IMR-90 (cell line): ENCODE results near the gene GBX2. TPM values are rescaled to one million over a fixed set of nuclear protein-coding genes. Genes with fewer than 3 reads are reported as not detected.

Experiments used
- ATAC-seq: fragments of 200-7000 bp; cut with Tn5 transposase; 2 replicates; pipeline ENCODE4 v1.9.1; 2020; ENCODE audit warnings: low read depth, mild to moderate bottlenecking, moderate library complexity
- BruUV-seq: library from RNA; stranded (reverse); fragments of 400-500 nt; replicated peaks from 2 replicates; lab custom pipeline; 2021; lab: Mats Ljungman, UMichigan
- CTCF ChIA-PET: fragments of 300-600 bp; formaldehyde crosslinking; extraction: SDS; loops from one replicate; lab custom pipeline; 2021; ENCODE audit warnings: antibody characterized with exemption; lab: Yijun Ruan, JAX
- POLR2A ChIA-PET: fragments of 300-600 bp; sonication (Branson Sonifier 250); formaldehyde crosslinking; loops from one replicate; lab custom pipeline; 2022; ENCODE audit warnings: antibody characterized with exemption; ENCODE audit not compliant: unreplicated experiment; lab: Charles Lee
- DNase-seq: peaks from one replicate; pipeline ENCODE4 v3.0.0; 2013
- H2AFZ ChIP-seq: replicated peaks from 2 replicates; pipeline ENCODE3; 2013; ENCODE audit warnings: low read length, mild to moderate bottlenecking; ENCODE audit not compliant: poor library complexity
- H2AK5ac ChIP-seq: 2 replicates; pipeline ENCODE4 v1.6.1; 2013; ENCODE audit warnings: low read depth, low read length, inconsistent platforms
- H2AK9ac ChIP-seq: replicated peaks from 2 replicates; pipeline ENCODE3; 2013; ENCODE audit warnings: mild to moderate bottlenecking, low read depth, low read length, moderate library complexity; ENCODE audit not compliant: poor library complexity
- H2BK120ac ChIP-seq: 2 replicates; pipeline ENCODE4 v1.6.1; 2013; ENCODE audit warnings: low read depth, low read length, inconsistent platforms
- H2BK15ac ChIP-seq: 3 replicates; pipeline ENCODE4 v1.6.1; 2013; ENCODE audit warnings: low read depth, low read length, inconsistent platforms
- H2BK20ac ChIP-seq: 2 replicates; pipeline ENCODE4 v1.6.1; 2013; ENCODE audit warnings: low read depth, mild to moderate bottlenecking, inconsistent platforms, low read length, moderate library complexity
- H2BK5ac ChIP-seq: 2 replicates; pipeline ENCODE4 v1.6.1; 2013; ENCODE audit warnings: mild to moderate bottlenecking, low read depth, low read length, inconsistent platforms; ENCODE audit not compliant: poor library complexity, severe bottlenecking
- H3K14ac ChIP-seq: replicated peaks from 2 replicates; pipeline ENCODE4 v1.6.1; 2013; ENCODE audit warnings: low read depth, low read length, inconsistent platforms
- H3K18ac ChIP-seq: 2 replicates; pipeline ENCODE4 v1.6.1; 2013; ENCODE audit warnings: low read depth, low read length, control low read depth
- H3K23ac ChIP-seq: 2 replicates; pipeline ENCODE4 v1.6.1; 2013; ENCODE audit warnings: low read depth, low read length, inconsistent platforms
- H3K27ac ChIP-seq: 2 replicates; pipeline ENCODE4 v1.5.1; 2013; ENCODE audit warnings: mild to moderate bottlenecking, control low read depth, low read length; ENCODE audit not compliant: insufficient read depth
- H3K27me3 ChIP-seq: 2 replicates; pipeline ENCODE4 v1.6.1; 2013; ENCODE audit warnings: low read length; ENCODE audit not compliant: control insufficient read depth, insufficient read depth
- H3K36me3 ChIP-seq: 2 replicates; pipeline ENCODE4 v1.6.1; 2013; ENCODE audit warnings: low read length, mixed read lengths; ENCODE audit not compliant: control insufficient read depth, insufficient read depth
- H3K4ac ChIP-seq: 2 replicates; pipeline ENCODE4 v1.6.1; 2013; ENCODE audit warnings: low read depth, low read length, inconsistent platforms
- H3K4me1 ChIP-seq: 2 replicates; pipeline ENCODE4 v1.6.1; 2013; ENCODE audit warnings: low read length, mixed read lengths; ENCODE audit not compliant: control insufficient read depth, insufficient read depth
- H3K4me2 ChIP-seq: 2 replicates; pipeline ENCODE4 v1.6.1; 2013; ENCODE audit warnings: low read depth, mild to moderate bottlenecking, control low read depth, low read length, moderate library complexity
- H3K4me3 ChIP-seq: 2 replicates; pipeline ENCODE4 v1.5.1; 2013; ENCODE audit warnings: low read depth, mild to moderate bottlenecking, control low read depth, low read length, moderate library complexity; ENCODE audit not compliant: insufficient read depth
- H3K56ac ChIP-seq: 2 replicates; pipeline ENCODE4 v1.6.1; 2013; ENCODE audit warnings: low read length, inconsistent platforms; ENCODE audit not compliant: insufficient read depth; ENCODE audit errors: extremely low read depth
- H3K79me1 ChIP-seq, 2 experiments: 2 replicates each; pipeline ENCODE4 v1.6.1; 2013; ENCODE audit warnings: low read length in 2 of 2, inconsistent platforms in 1 of 2, low read depth in 1 of 2
- H3K9ac ChIP-seq: 2 replicates; pipeline ENCODE4 v1.6.1; 2013; ENCODE audit warnings: low read depth, low read length, control low read depth
- H3K9me1 ChIP-seq: 2 replicates; pipeline ENCODE4 v1.6.1; 2013; ENCODE audit warnings: low read length, inconsistent platforms; ENCODE audit not compliant: insufficient read depth
- H3K9me3 ChIP-seq: 2 replicates; pipeline ENCODE4 v1.6.1; 2013; ENCODE audit warnings: low read length; ENCODE audit not compliant: control insufficient read depth, insufficient read depth
- H4K20me1 ChIP-seq: 2 replicates; pipeline ENCODE4 v1.6.1; 2013; ENCODE audit warnings: low read length, inconsistent platforms; ENCODE audit not compliant: insufficient read depth
- H4K5ac ChIP-seq: 2 replicates; pipeline ENCODE4 v1.6.1; 2013; ENCODE audit warnings: mild to moderate bottlenecking, low read depth, low read length, control low read depth
- H4K8ac ChIP-seq, 2 experiments: 2 replicates each; pipeline ENCODE4 v1.6.1; 2013; ENCODE audit warnings: low read depth in 2 of 2, low read length in 2 of 2, control low read depth in 1 of 2, inconsistent platforms in 1 of 2
- H4K91ac ChIP-seq: 2 replicates; pipeline ENCODE4 v1.6.1; 2013; ENCODE audit warnings: low read depth, low read length, inconsistent platforms; ENCODE audit not compliant: insufficient read depth
- ELK1 ChIP-seq: fragments of 150-350 bp; IDR thresholded peaks from 2 replicates; pipeline ENCODE4 v1.6.1; 2016; ENCODE audit warnings: low read depth, mild to moderate bottlenecking, low read length, moderate library complexity, borderline replicate concordance
- FOS ChIP-seq: fragments of 150-350 bp; IDR thresholded peaks from 2 replicates; pipeline ENCODE4 v1.6.1; 2016; ENCODE audit warnings: low read depth, low read length
- MXI1 ChIP-seq: IDR thresholded peaks from 2 replicates; pipeline ENCODE4 v1.6.1; 2012; ENCODE audit warnings: low read depth, mild to moderate bottlenecking, low read length, moderate library complexity, borderline replicate concordance
- NFE2L2 ChIP-seq: fragments of 150-350 bp; IDR thresholded peaks from 2 replicates; pipeline ENCODE4 v1.6.1; 2016; ENCODE audit warnings: low read depth, mild to moderate bottlenecking, low read length
- POLR2A ChIP-seq: IDR thresholded peaks from 2 replicates; pipeline ENCODE4 v1.6.1; 2012; ENCODE audit warnings: mild to moderate bottlenecking, low read depth, low read length
- RCOR1 ChIP-seq: IDR thresholded peaks from 2 replicates; pipeline ENCODE4 v1.6.1; 2012; ENCODE audit warnings: mild to moderate bottlenecking, low read length, improper control_type of control experiment; ENCODE audit not compliant: insufficient replicate concordance
- WGBS, 2 experiments: methylation state at CpG; one replicate each; pipeline versions ENCODE4 v1.1.5 to v1.1.7; 2013; ENCODE audit warnings: missing lambda C conversion rate in 2 of 2; ENCODE audit not compliant: insufficient read length in 1 of 2; ENCODE audit errors: extremely low coverage in 2 of 2; 5-methylcytosine and 5-hydroxymethylcytosine counted together
- dilution Hi-C: fragments of 300-500 bp; cut with HindIII; formaldehyde crosslinking; loops from one replicate; pipeline ENCODE4 v1.14.3; 2018; ENCODE audit warnings: low sequenced_read_pairs; ENCODE audit not compliant: unreplicated experiment
- in situ Hi-C: fragments of 300-500 bp; cut with MboI; formaldehyde crosslinking; loops from 3 replicates; pipeline ENCODE4 v1.14.3; 2019; ENCODE audit warnings: low sequenced_read_pairs, inconsistent platforms, mixed read lengths
- intact Hi-C: fragments of 100-400 bp; cut with micrococcal nuclease; formaldehyde crosslinking; loops from 2 replicates; pipeline ENCODE4 v1.10.0; 2022
- polyA plus RNA-seq, 3 experiments: library from polyadenylated mRNA; depleted of rRNA; stranded (reverse); fragments of >200 nt; gene quantifications; 2 replicates each; pipeline ENCODE4 v1.2.3, GENCODE V29; 2012; ENCODE audit warnings: low replicate concordance in 1 of 3
- total RNA-seq: library from RNA; depleted of rRNA; stranded (reverse); fragments of >200 nt; gene quantifications from 2 replicates; pipeline ENCODE4 v1.2.3, GENCODE V29; 2012

GBX2 gene
- total and polyA plus RNA-seq, 2 of the 4 experiments (the other 2 are of a cell fraction) = 0.10 TPM; not detected in 1

GRCh38 chr2:236122236-236122635 is 46.0 kb downstream of the GBX2 start:
- DNase-seq (no peak), ATAC-seq (no peak)
- Histone ChIP-seq H3K27me3 (no peaks in the 10 kb centered on the region), H2AK5ac (no peak overlapping the region), H2BK20ac (no peak overlapping the region), H3K4me1 (peaks cover 3% of the 10 kb centered on the region; the same call in 1 of the 2 replicates), H3K23ac (no peak overlapping the region), H3K27ac (no peak overlapping the region), H4K8ac (no peak overlapping the region), H3K9me3 (no peaks in the 10 kb centered on the region), H2BK120ac (no peak overlapping the region), H3K4me3 (no peak overlapping the region), H3K36me3 (peaks cover 5% of the 10 kb centered on the region; the same call in 1 of the 2 replicates), H4K91ac (no peak overlapping the region), H3K56ac (no peak overlapping the region), H3K4me2 (no peak overlapping the region), H2AK9ac (no peak overlapping the region), H3K4ac (no peak overlapping the region), H3K79me1 (no peaks in the 10 kb centered on the region), H2BK5ac (no peak overlapping the region), H3K9ac (no peak overlapping the region), H3K9me1 (no peaks in the 10 kb centered on the region), H2AFZ (no peak overlapping the region), H4K5ac (no peak overlapping the region), H4K20me1 (no peaks in the 10 kb centered on the region), H3K18ac (no peak overlapping the region), H3K14ac (no peak overlapping the region), H2BK15ac (no peak overlapping the region)
- ChIA-PET POLR2A (no interaction called here), CTCF (no interaction called here)
- dilution Hi-C loops = no loop called here
- no CpG with 5 or more reads among the region's 3 CpGs for WGBS, 2 experiments
- intact Hi-C loops = no loop called here
- BruUV-seq = no TSS peak
- in situ Hi-C loops = no loop called here
- TF ChIP-seq NFE2L2 = no peak
- no peak for TF ChIP-seq MXI1
- TF ChIP-seq FOS = no peak
- no peak for TF ChIP-seq RCOR1
- TF ChIP-seq POLR2A = no peak
- TF ChIP-seq ELK1 = no peak
